Dendritic cell treated with granulocyte-macrophage colony-stimulating factor and Interleukin-4, amounts not matched to agents 40 ng/mL and 50 ng/mL, for 4 days (primary cell): ENCODE results near the gene MBD3.

ENCODE experiments used
- H3K27ac Mint-ChIP-seq: one replicate; pipeline ENCODE4 v1.8.0; 2022; ENCODE audit warnings: mild to moderate bottlenecking, mixed read lengths
- H3K27me3 Mint-ChIP-seq: one replicate; pipeline ENCODE4 v1.8.0; 2022; ENCODE audit warnings: mild to moderate bottlenecking, mixed read lengths
- H3K36me3 Mint-ChIP-seq: one replicate; pipeline ENCODE4 v1.8.0; 2022; ENCODE audit warnings: low read depth, mixed read lengths
- H3K4me1 Mint-ChIP-seq: one replicate; pipeline ENCODE4 v1.8.0; 2022; ENCODE audit warnings: low read depth, mixed read lengths
- H3K4me3 Mint-ChIP-seq: one replicate; pipeline ENCODE4 v1.8.0; 2022; ENCODE audit warnings: mild to moderate bottlenecking, moderate library complexity, mixed read lengths
- H3K9me3 Mint-ChIP-seq: one replicate; pipeline ENCODE4 v1.8.0; 2022; ENCODE audit warnings: mixed read lengths
- intact Hi-C: fragments of 100-400 bp; cut with micrococcal nuclease; formaldehyde crosslinking; loops from one replicate; pipeline ENCODE4 v1.15.0; 2022

Gene MBD3

DNA sequence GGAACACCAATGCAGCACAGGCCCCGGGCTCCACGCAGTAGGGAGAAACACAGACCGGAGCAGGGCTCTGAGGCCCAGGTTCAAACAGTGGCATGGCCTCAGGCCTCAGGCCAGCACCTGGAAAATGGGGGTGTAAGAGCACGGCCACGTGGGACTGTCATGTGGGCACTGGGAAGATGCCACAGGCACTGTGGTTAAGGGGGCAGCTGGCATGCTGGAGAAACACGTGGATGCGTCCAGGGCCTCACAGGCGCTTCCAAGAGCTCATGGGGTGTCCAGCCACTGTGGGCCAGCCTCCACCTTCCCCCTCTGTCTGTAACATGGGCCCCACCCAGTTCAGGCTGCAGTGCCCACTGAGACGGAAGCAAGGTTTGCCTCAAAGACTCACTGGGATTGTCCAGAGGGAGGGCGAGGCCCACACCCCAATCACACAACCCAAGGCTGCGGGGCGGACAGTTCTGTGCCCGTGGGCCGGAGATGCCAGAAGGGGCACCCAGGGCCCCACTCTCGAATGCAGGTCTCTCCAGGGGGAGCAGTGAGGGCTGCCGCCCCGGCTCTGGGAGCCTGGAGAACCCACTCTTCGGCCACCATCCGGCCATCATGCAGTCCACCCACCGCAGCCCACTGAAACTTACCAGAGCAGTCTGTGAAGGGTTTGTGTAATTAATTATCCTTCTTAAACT, 6.3 kb upstream of the MBD3 start:
- peaks cover 77% of the 10 kb centered on the region for H3K36me3 Mint-ChIP-seq
- no peak overlapping the region for H3K4me3 Mint-ChIP-seq
- H3K4me1 Mint-ChIP-seq: peaks cover 31% of the 10 kb centered on the region
- no peaks in the 10 kb centered on the region for H3K9me3 Mint-ChIP-seq
- intact Hi-C loops: no loop called here
- no peak overlapping the region for H3K27ac Mint-ChIP-seq
- no peaks in the 10 kb centered on the region for H3K27me3 Mint-ChIP-seq

DNA sequence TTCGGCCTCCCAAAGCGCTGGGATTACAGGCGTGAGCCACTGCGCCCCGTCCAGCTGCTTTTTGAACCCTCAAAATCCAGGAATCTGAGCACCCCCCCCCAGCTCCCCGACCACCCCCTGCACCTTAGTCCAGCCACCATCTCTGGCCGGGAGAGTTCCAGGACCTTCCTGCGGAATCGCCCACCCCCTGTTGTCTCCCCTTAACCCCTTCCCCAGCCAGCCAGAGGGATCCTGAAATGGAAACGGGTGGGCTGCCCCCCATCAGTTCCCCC, 772 bp upstream of the MBD3 start:
- H3K27ac Mint-ChIP-seq: peak overlapping the region; percentile 95
- no peaks in the 10 kb centered on the region for H3K9me3 Mint-ChIP-seq
- H3K27me3 Mint-ChIP-seq: no peaks in the 10 kb centered on the region
- H3K36me3 Mint-ChIP-seq: peaks cover 46% of the 10 kb centered on the region
- H3K4me1 Mint-ChIP-seq: peaks cover 30% of the 10 kb centered on the region
- H3K4me3 Mint-ChIP-seq: peak overlapping the region; percentile 91
- intact Hi-C loops: no loop called here

DNA sequence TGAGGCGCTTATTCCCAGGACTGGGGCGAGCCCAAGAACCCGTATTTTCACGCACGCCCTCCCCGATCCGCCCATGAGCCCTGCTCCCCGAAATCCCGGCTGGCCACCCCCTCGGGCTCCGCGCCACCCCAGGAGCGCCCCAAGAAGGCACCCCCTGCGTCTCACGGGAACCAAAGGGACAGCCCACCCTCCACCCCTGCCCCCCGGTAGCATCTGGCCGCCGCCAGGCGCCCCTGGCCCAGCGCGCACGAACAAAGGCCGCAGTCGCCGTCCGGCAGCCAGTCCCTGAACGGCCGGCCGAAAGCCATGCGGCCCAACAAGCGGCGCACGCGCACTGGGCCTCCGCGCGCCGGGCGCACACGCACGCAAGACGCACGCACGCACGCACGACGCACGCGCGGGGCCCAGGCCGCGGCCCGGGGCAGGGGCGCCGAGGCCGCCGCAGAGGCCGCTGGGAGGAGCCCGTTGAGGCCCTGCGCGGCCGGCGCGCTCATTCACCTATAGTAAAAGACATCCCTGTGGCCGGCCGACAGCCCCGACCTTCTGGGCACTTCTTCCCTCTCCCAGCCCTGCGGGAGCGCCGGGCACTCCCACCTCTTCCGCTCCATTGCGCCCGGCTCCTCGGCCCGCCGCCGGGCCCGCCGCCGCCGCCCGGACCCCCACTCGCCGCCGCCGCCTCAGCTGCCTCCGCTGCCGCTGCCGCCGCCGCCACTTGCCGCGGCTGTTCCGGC, 476 bp downstream of the MBD3 start:
- peaks cover 35% of the 10 kb centered on the region for H3K4me1 Mint-ChIP-seq
- H3K9me3 Mint-ChIP-seq: no peaks in the 10 kb centered on the region
- H3K36me3 Mint-ChIP-seq: peaks cover 34% of the 10 kb centered on the region
- intact Hi-C loops: loop anchor here (1.0 kb wide), 1 partner anchor 13 kb away; the partner anchor contains the start of gene UQCR11
- no peaks in the 10 kb centered on the region for H3K27me3 Mint-ChIP-seq
- H3K27ac Mint-ChIP-seq: peak overlapping the region; percentile 95
- peak overlapping the region; percentile 82 for H3K4me3 Mint-ChIP-seq

DNA sequence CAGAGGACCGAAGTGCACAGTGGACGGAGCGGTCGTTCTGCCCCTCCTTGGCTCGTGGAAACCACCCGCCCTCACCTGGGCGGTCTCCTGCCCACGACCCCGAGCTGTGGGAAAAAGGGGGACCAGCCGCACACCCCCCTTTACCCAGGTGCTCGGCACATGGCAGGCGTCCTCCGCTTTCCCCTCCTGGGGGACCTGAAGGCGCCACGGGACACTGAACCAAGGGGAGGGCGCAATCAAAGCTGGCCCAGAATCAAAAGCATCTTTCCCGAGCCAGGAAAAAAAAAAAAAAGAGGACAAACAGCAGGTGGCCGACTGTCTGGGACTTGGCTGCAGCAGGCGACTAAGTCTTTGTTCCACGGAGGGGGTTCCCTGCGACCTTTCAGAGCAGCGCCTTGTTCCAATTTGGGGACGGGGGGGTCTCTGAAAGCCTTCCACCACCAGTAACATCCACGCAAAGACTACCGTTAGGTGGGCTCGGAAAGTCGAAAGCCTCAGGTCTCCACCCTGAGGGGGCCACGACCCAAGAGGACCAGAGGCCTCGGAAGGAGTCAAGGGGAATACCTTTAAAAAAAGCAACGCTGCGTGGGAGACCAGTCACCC, 1.1 kb downstream of the MBD3 start:
- H3K27ac Mint-ChIP-seq: peak overlapping the region; percentile 95
- H3K4me3 Mint-ChIP-seq: peak overlapping the region; percentile 82
- no peaks in the 10 kb centered on the region for H3K9me3 Mint-ChIP-seq
- H3K4me1 Mint-ChIP-seq: peaks cover 35% of the 10 kb centered on the region
- no peaks in the 10 kb centered on the region for H3K27me3 Mint-ChIP-seq
- peaks cover 27% of the 10 kb centered on the region for H3K36me3 Mint-ChIP-seq
- intact Hi-C loops: loop anchor here (1.0 kb wide), 1 partner anchor 14 kb away; the partner anchor contains the start of gene UQCR11

DNA sequence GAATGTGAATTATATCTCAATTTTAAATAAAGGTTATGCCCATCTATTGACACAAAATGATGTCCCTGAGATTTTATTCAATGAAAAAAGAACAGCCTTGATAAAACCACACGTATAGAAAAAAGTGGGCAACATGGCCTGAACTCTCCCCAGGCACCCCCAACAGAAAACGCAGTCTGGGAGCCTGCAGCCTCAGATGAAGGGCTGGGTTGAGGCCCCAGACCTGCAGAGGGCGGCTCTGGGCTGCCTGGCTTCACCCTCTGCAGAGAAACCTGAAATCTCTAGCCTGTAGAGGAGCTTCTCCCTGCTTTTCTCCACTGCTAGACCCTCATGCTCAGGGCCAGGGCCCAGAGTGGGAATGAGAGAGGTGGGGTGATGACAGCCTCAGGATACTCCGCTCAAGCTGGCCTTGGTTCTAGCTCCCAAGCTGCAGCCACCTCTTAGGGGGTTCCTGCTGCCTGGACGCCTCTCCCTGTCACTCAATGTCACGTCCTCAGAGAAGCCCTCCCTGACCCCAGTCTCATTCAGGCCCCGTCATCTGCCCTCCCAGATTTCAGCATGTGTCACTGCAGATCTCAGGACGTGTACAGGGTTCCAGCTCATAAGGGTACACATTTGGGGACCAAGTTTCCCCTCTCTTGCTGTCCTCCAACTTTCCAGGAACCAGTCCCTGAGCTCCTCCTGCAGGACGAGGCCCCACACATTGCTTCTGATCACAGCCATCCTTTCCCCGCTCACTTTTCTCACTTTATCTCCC, 1.8 kb downstream of the MBD3 start:
- no peaks in the 10 kb centered on the region for H3K27me3 Mint-ChIP-seq
- H3K27ac Mint-ChIP-seq: peak overlapping the region; percentile 95
- peak overlapping the region; percentile 82 for H3K4me3 Mint-ChIP-seq
- peaks cover 26% of the 10 kb centered on the region for H3K36me3 Mint-ChIP-seq
- peaks cover 35% of the 10 kb centered on the region for H3K4me1 Mint-ChIP-seq
- no peaks in the 10 kb centered on the region for H3K9me3 Mint-ChIP-seq
- intact Hi-C loops: no loop called here

DNA sequence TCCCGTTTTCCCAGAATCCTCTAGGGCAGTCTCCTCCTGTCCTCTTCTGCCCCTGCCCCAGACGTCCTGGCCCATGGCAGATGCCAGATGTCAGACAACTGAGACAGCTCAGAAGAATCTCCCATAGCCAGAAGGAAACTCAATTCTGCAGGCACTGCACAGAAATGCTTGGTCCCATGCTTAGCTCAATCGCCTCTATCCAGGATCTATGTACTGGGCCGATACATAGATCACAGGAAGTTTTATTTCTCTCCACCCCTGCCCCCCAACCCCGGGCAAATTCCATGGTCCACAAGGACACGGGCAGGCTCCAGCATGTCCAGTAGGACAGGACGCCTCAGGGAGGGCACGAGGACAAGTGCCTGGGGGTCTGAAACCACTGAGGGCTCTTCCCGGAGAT, 4.8 kb downstream of the MBD3 start:
- no peaks in the 10 kb centered on the region for H3K27me3 Mint-ChIP-seq
- H3K27ac Mint-ChIP-seq: peak overlapping the region; percentile 17

DNA sequence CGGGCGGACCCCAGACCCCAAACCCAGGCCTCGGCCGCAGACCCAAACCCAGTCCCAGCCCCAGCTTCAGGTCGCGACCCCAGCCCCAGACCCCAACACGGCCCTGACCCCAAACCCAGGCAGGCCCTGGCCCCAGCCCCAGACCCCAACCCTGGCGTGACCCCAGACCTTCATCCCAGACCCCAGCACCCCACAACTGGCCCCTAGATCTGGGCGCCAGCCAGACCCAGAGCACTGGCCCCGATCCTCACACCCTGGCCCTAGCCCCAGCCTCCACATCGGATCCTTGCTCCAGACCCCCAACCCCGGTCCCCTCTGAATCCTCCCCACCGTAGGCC, 7.5 kb downstream of the MBD3 start:
- intact Hi-C loops: no loop called here
- Mint-ChIP-seq H3K36me3 (peaks cover 62% of the 10 kb centered on the region), H3K9me3 (no peaks in the 10 kb centered on the region), H3K4me1 (peaks cover 14% of the 10 kb centered on the region), H3K4me3 (no peak overlapping the region), H3K27ac (no peak overlapping the region), H3K27me3 (no peaks in the 10 kb centered on the region)

More for the DNA sequence above, 4.8 kb downstream of the MBD3 start:
- intact Hi-C loops: no loop called here
- Mint-ChIP-seq H3K9me3 (no peaks in the 10 kb centered on the region), H3K36me3 (peaks cover 37% of the 10 kb centered on the region), H3K4me3 (no peak overlapping the region), H3K4me1 (peaks cover 29% of the 10 kb centered on the region)

DNA sequence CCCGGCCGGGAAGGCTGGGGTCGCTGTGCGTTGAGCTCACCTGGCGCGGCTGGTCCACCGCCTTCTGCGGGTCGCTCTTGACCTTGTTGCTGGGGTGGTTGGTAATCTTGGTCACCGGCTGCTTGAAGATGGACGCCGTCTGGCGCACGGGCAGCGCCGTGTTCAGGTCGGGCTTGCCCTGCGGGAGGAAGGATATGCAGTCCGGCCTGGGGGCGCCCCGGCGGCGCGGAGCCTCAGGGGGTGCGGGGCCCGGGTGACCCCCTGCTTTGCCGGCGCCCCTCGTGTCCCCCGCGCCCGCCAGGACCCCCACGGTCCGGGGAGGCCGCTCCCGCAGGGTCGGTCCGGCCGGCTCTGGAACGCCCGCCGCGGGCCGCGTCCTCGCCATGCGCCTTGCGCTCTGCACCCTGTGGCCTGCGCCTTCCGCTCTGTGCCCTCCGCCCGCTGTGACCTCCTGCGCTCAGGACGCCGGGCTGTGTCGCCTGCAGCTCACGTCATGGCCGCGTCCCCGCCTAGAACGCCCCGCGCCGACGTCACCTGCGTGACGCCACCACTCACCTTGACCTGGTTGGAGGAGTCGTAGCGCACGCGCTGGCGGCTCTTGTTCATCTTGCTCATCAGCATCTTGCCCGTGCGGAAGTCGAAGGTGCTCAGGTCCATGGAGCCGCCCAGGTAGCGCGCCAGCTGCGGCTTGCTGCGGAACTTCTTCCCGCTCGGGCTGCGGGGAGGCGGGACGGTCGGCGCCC, 8.0 kb downstream of the MBD3 start:
- Mint-ChIP-seq H3K36me3 (peaks cover 67% of the 10 kb centered on the region), H3K4me1 (peaks cover 8% of the 10 kb centered on the region)

DNA sequence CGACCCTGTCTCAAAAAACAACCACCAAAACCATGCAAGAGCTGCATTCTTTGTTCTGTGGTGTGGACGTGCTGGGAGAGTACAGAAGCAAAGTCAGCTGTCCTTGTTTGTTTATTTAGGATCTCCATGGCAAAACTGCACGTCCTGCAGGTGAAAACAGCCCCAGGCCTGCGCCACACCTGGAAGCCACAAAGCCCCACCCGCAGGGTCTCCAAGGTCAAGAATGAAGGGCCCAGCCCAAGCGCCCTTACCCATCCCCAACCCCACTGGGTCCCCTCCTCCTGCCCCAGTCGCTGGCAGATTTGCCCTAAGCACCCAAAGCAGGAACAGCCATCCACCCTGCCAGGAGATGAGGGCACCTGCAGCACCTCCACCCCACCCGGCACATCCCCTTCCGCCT, 10.5 kb downstream of the MBD3 start:
- intact Hi-C loops: no loop called here
- H3K36me3 Mint-ChIP-seq: peaks cover 92% of the 10 kb centered on the region
- no peaks in the 10 kb centered on the region for H3K9me3 Mint-ChIP-seq
- no peaks in the 10 kb centered on the region for H3K4me1 Mint-ChIP-seq
- no peak overlapping the region for H3K4me3 Mint-ChIP-seq
- H3K27ac Mint-ChIP-seq: no peak overlapping the region
- no peaks in the 10 kb centered on the region for H3K27me3 Mint-ChIP-seq

More for the DNA sequence above, 8.0 kb downstream of the MBD3 start:
- Mint-ChIP-seq H3K9me3 (no peaks in the 10 kb centered on the region), H3K27ac (no peak overlapping the region), H3K4me3 (no peak overlapping the region), H3K27me3 (no peaks in the 10 kb centered on the region)
- intact Hi-C loops: no loop called here

DNA sequence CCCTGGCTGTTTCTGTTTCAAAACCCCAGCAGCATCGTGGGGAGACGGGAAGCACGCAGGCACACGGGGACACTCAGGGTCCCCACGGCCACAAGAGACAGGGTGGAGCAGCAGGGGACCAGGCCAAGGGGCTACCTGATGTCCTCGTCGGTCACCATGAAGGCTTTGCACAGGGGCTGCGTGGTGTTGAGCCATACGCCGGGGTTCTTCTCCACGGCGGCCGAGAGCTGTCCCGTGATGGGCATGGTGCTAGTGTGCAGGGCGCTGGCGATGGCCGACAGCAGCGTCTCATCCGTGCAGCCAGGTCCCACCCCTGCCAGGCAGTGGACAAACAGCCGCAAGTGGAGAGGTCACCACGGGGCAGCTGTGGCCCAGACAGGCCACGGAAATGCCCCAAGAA, 11.7 kb downstream of the MBD3 start:
- Mint-ChIP-seq H3K27ac (no peak overlapping the region), H3K27me3 (no peaks in the 10 kb centered on the region), H3K4me1 (no peaks in the 10 kb centered on the region), H3K4me3 (no peak overlapping the region), H3K36me3 (peaks cover 100% of the 10 kb centered on the region), H3K9me3 (no peaks in the 10 kb centered on the region)
- intact Hi-C loops: no loop called here

DNA sequence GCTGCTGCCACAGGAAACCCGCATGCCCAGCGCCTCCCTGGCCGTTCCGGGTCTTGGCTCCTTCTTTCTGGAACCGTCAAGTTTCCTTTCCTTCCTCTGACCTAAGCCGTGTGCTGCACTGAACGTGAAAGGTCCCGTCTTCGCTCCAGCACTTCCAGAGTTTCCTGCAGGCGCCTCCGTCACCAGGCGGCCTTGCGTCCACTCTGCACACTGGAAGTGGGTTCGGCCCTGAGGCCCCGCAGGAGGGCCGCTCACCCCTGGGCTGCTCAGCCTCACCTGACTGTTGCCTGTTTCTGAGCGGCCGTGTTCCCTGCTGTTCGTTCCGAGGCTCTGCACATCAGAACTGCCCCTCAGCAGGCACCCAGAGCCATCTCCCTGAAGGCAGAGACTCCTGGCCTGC, 12.3 kb downstream of the MBD3 start:
- Mint-ChIP-seq H3K36me3 (peaks cover 96% of the 10 kb centered on the region), H3K27ac (no peak overlapping the region), H3K9me3 (no peaks in the 10 kb centered on the region), H3K27me3 (no peaks in the 10 kb centered on the region), H3K4me1 (no peaks in the 10 kb centered on the region), H3K4me3 (no peak overlapping the region)
- intact Hi-C loops: no loop called here

DNA sequence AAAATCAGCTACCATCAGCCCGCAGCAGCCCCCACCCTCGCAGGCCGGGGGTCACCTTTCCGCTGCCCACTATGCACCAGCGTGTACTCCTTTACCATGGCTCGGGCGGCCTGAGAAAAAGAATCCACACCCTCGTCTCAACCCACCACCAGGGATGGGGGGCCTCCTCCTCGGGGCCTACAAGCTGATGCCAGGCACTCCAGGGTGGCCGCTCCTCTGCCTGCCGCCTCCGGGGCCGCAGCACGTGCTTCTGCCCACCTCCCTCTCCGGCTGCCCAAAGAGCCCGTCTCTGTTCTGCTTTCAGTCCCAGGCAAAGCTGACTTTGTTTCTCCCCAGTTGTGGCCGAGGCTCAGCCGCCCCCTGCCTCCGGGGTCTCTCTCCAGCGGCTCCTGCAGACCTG, 13.4 kb downstream of the MBD3 start:
- intact Hi-C loops: no loop called here
- no peaks in the 10 kb centered on the region for H3K9me3 Mint-ChIP-seq
- peaks cover 84% of the 10 kb centered on the region for H3K36me3 Mint-ChIP-seq
- H3K4me3 Mint-ChIP-seq: no peak overlapping the region
- no peak overlapping the region for H3K27ac Mint-ChIP-seq
- no peaks in the 10 kb centered on the region for H3K27me3 Mint-ChIP-seq
- no peaks in the 10 kb centered on the region for H3K4me1 Mint-ChIP-seq

DNA sequence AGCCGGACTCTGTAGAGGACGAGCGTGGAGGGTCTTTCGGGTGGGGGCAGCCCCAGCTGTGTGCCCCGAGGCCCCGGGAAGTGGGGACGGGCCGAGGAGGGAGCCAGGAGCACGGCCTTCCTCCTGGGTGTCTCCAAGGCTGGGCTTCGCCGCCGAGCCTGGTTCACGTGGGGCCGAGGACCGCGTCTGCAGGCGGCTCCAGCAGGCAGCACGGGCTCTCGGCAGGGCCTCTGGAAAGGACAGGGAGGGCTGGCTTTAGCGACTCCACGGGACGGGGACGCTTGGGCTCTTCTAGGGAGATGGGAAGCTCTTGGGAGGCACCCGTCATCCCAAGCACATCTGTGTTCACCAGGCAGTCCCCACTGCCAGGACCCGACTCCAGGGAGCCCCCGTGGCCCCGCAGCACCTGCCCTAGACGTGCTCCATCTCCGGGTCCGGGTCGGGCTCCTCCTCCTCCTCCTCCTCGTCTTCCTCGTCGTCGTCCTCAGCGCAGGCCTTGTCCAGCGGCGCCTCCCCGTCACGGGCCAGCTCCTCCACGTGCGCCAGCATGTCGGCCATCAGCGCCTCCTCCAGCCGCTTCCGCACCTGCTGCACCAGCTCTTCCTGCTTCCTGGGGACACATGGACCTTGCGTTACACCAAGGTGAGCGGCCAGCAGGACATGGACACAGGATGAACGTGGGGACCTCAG, 14.6 kb downstream of the MBD3 start:
- Mint-ChIP-seq H3K4me1 (no peaks in the 10 kb centered on the region), H3K36me3 (peaks cover 73% of the 10 kb centered on the region), H3K9me3 (no peaks in the 10 kb centered on the region), H3K27ac (no peak overlapping the region), H3K4me3 (no peak overlapping the region), H3K27me3 (no peaks in the 10 kb centered on the region)
- intact Hi-C loops: no loop called here
